Uterus (tissue), 2 donors: ENCODE results near the gene MBNL1.

Experiments
- POLR2A ChIP-seq, 2 donors: fragments of 450-650 bp; IDR thresholded peaks; one replicate each; pipeline ENCODE4 v1.6.1; 2016; ENCODE audit warnings: antibody characterized with exemption in 2 of 2, mild to moderate bottlenecking in 1 of 2, moderate library complexity in 1 of 2
- TF ChIP-seq, protein P1 (sequence below), 4 experiments: fragments of 200-600 bp in 2 of 4; fragments of 450-650 bp in 2 of 4; sonication (generic) in 2 of 4; IDR thresholded peaks; one replicate each; pipeline ENCODE4 v1.5.1; 2016 to 2019; ENCODE audit warnings: antibody characterized with exemption in 4 of 4, mild to moderate bottlenecking in 2 of 4, moderate library complexity in 1 of 4

DNA sequence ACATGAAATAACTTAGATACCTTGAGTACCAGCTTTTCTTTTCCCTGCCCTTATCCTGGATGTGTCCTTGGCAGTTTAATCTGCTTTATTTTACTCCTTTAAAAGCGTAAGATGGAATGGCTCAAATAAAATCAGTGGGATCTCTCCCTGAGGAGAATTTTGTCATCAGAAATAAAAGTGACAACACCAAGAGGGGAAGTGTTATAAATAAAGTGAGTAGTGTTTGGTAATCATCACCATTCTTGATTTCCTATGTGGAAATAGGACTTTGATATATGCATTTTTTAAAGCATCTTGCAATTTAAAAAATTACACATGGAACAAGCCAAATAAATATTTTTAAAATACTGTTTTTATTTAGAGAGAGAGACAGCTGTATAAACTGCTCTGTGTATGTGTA lies 76.5 kb downstream of the MBNL1 start:
- TF ChIP-seq, protein P1, sequence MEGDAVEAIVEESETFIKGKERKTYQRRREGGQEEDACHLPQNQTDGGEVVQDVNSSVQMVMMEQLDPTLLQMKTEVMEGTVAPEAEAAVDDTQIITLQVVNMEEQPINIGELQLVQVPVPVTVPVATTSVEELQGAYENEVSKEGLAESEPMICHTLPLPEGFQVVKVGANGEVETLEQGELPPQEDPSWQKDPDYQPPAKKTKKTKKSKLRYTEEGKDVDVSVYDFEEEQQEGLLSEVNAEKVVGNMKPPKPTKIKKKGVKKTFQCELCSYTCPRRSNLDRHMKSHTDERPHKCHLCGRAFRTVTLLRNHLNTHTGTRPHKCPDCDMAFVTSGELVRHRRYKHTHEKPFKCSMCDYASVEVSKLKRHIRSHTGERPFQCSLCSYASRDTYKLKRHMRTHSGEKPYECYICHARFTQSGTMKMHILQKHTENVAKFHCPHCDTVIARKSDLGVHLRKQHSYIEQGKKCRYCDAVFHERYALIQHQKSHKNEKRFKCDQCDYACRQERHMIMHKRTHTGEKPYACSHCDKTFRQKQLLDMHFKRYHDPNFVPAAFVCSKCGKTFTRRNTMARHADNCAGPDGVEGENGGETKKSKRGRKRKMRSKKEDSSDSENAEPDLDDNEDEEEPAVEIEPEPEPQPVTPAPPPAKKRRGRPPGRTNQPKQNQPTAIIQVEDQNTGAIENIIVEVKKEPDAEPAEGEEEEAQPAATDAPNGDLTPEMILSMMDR (IDR thresholded peaks at IDR 0.05): no peak
- no peak for TF ChIP-seq POLR2A (IDR thresholded peaks at IDR 0.05)
